Measurements from ENCODE around the gene SYNJ2. TPM values are rescaled to one million over a fixed set of nuclear protein-coding genes. Genes with fewer than 3 reads are reported as not detected.
"Not testable (repeated sequence)": the region's sequence is repeated elsewhere in the genome, so short reads cannot be mapped to it uniquely, and the experiment has no call there.

Gene SYNJ2
- total and polyA plus RNA-seq, 4 experiments from 2014 or later: 14.5 to 17.4 (median 15.9) TPM

DNA sequence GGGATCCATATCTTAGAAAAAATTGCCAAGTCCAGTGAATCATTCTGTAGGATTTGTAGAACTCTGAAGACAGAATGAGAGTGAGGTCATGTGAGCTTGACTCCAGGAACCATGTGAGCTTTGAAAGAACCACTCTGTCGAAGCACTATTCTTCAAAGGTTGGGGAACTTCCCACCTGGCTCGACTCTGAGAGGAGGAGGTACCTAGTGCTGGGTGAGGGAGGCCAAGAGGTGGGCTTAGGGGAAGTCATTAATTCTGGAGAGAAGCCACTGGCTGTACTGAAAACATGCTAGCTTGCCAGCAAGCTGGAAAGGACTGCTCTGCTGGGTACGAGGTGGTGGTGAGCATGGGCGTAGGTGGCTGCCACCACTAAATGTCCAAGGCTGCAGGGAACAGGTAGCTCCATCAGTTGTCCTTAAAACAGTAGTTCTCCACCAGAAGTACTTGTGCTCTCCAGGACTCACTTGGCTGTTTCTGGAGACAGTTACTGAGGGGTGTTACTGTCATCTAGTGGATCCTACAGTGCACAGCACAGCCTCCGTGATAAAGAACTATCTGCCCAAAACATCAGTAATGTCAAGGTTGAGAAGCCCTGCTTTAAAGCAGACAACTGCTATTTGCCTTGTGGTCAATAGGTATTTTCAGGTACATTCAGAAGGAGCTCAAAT is 34.7 kb upstream of the SYNJ2 start:
- peaks cover 3% of the 10 kb centered on the region for H3K36me3 ChIP-seq (ENCODE audit: insufficient read depth, low read length)
- Mint-ChIP-seq H3K4me1 (no peaks in the 10 kb centered on the region), H3K27me3 (peaks cover 0 to 1% of the 10 kb centered on the region in 2 donors), H3K27ac (peak overlapping the region in 2 of 7 donors; percentile 48 to 71), H3K36me3 (peaks cover 26 to 40% of the 10 kb centered on the region in 2 donors), H3K9me3 (peaks cover 0 to 21% (median 16%) of the 10 kb centered on the region in 8 donors), H3K4me3 (no peak overlapping the region)
- no peaks in the 10 kb centered on the region for H3K27me3 ChIP-seq (ENCODE audit: insufficient read depth, low read length)
- no peaks in the 10 kb centered on the region for H3K4me1 ChIP-seq (ENCODE audit: insufficient read depth, low read length)
- peak in 2 of 5 donors; percentile 11 to 14 for DNase-seq
- CTCF ChIA-PET (ENCODE audit: partially characterized antibody): interaction anchor here (1.2 to 2.3 kb wide), 5 partner anchors 10 to 191 kb away, joined by 3 to 19 read pairs (median 7); no protein-coding TSS in a partner anchor
- intact Hi-C loops (cut with micrococcal nuclease): loop anchor here (10.0 kb wide), 1 partner anchor 128 kb away; no protein-coding TSS in a partner anchor
- H3K4me3 ChIP-seq (ENCODE audit: low read length in 2 of 2): no peak overlapping the region
- no peak overlapping the region for H3K27ac ChIP-seq (ENCODE audit: low read depth, low read length)
- POLR2A ChIA-PET (ENCODE audit: partially characterized antibody): interaction anchor here (1.2 kb wide), 1 partner anchor 9 kb away, joined by 3 read pairs; no protein-coding TSS in a partner anchor
- no peaks in the 10 kb centered on the region for H3K9me3 ChIP-seq (ENCODE audit: control insufficient read depth in 1 of 2, low read length in 2 of 2)

DNA sequence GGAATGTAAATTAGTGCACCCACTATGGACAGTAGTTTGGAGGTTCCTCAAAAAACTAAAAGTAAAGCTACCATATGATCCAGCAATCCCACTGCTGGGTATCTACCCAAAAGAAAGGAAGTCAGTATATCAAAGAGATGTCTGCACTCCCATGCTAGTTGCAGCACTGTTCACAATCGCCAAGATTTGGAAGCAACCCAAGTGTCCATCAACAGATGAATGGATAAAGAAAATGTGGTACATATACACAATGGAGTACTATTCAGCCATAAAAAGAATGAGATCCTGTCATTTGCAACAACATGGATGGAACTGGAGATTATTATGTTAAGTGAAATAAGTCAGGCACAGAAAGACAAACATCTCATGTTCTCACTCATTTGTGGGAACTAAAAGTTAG is 30.8 kb upstream of the SYNJ2 start:
- intact Hi-C loops (cut with micrococcal nuclease); H3K36me3 Mint-ChIP-seq; H3K4me3 Mint-ChIP-seq; DNase-seq; H3K4me1 Mint-ChIP-seq; H3K4me3 ChIP-seq (ENCODE audit: low read length in 2 of 2); H3K27me3 ChIP-seq (ENCODE audit: insufficient read depth, low read length); POLR2A ChIA-PET (ENCODE audit: partially characterized antibody); H3K27me3 Mint-ChIP-seq; H3K27ac ChIP-seq (ENCODE audit: low read depth, low read length); H3K36me3 ChIP-seq (ENCODE audit: insufficient read depth, low read length); H3K27ac Mint-ChIP-seq; CTCF ChIA-PET (ENCODE audit: partially characterized antibody); H3K9me3 ChIP-seq (ENCODE audit: control insufficient read depth in 1 of 2, low read length in 2 of 2); H3K4me1 ChIP-seq (ENCODE audit: insufficient read depth, low read length): not testable (repeated sequence)
- H3K9me3 Mint-ChIP-seq: peaks cover 0 to 21% (median 15%) of the 10 kb centered on the region in 8 donors

DNA sequence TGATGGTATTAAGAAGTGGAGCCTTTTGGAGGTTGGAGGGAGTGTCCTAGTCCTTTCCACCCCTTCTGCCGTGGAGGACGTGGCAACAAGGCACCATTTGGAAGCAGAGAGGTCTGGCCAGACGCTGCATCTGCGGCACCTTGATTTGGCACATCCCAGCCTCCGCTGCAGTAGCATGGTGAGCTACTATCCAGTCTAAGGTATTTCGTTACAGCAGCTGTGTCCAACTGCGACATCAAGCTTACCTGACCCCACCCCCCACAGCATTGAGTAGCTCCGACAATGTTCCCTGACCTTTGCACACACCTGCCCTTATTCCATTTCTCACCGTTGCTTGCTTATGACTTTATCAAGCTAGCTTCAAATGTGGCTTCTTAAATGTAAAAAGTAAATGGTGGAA is 29.8 kb upstream of the SYNJ2 start:
- H3K4me1 Mint-ChIP-seq: peaks cover 0 to 1% (median 0%) of the 10 kb centered on the region in 4 donors
- H3K36me3 Mint-ChIP-seq: peaks cover 4 to 5% of the 10 kb centered on the region in 2 donors
- peaks cover 0 to 5% of the 10 kb centered on the region in 2 donors for H3K27me3 Mint-ChIP-seq
- H3K9me3 Mint-ChIP-seq: peaks cover 0 to 23% (median 15%) of the 10 kb centered on the region in 8 donors
- H3K4me3 Mint-ChIP-seq: no peak overlapping the region
- no peaks in the 10 kb centered on the region for H3K9me3 ChIP-seq (ENCODE audit: control insufficient read depth in 1 of 2, low read length in 2 of 2)
- no peak overlapping the region for H3K27ac ChIP-seq (ENCODE audit: low read depth, low read length)
- H3K36me3 ChIP-seq (ENCODE audit: insufficient read depth, low read length): no peaks in the 10 kb centered on the region
- H3K4me1 ChIP-seq (ENCODE audit: insufficient read depth, low read length): no peaks in the 10 kb centered on the region
- H3K27ac Mint-ChIP-seq: peak overlapping the region in 2 of 7 donors; percentile 30 to 40
- POLR2A ChIA-PET (ENCODE audit: partially characterized antibody): no interaction called here
- intact Hi-C loops (cut with micrococcal nuclease): no loop called here
- CTCF ChIA-PET (ENCODE audit: partially characterized antibody): no interaction called here
- no peak for DNase-seq
- H3K27me3 ChIP-seq (ENCODE audit: insufficient read depth, low read length): no peaks in the 10 kb centered on the region
- H3K4me3 ChIP-seq (ENCODE audit: low read length in 2 of 2): no peak overlapping the region

DNA sequence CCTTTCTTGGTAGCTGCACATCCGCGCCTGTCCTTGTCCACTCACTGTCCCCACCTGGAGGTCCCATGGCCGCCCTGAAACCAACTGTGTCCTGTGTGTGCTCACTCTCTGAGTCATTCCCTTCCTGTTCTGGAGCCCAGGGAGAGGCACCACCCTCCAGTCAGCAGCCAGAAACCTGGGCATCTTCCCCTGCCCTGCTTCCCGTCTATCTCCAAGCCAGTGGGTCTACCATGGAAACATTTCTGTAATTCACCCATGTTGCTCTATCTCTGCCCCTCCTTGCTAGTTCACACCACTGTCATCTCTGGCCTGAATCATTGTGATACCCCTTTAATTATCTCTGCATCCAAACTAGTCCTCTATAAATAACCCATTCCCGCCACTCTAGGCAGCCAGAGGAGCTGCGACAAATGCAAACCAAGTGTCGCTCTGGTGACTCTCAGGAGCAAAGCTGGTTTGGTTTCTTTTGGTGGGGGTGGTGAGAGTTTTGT is 28.8 kb upstream of the SYNJ2 start:
- intact Hi-C loops (cut with micrococcal nuclease): no loop called here
- Mint-ChIP-seq H3K4me3 (no peak overlapping the region), H3K4me1 (peaks cover 0 to 1% (median 0%) of the 10 kb centered on the region in 4 donors), H3K36me3 (peaks cover 0 to 4% of the 10 kb centered on the region in 2 donors), H3K9me3 (peaks cover 0 to 29% (median 20%) of the 10 kb centered on the region in 8 donors), H3K27ac (no peak overlapping the region), H3K27me3 (peaks cover 0 to 5% of the 10 kb centered on the region in 2 donors)
- Histone ChIP-seq H3K4me1 (ENCODE audit: insufficient read depth, low read length) (no peaks in the 10 kb centered on the region), H3K27ac (ENCODE audit: low read depth, low read length) (no peak overlapping the region), H3K27me3 (ENCODE audit: insufficient read depth, low read length) (no peaks in the 10 kb centered on the region), H3K36me3 (ENCODE audit: insufficient read depth, low read length) (no peaks in the 10 kb centered on the region), H3K9me3 (ENCODE audit: control insufficient read depth in 1 of 2, low read length in 2 of 2) (no peaks in the 10 kb centered on the region), H3K4me3 (ENCODE audit: low read length in 2 of 2) (no peak overlapping the region)
- DNase-seq: no peak
- ChIA-PET CTCF (ENCODE audit: partially characterized antibody) (no interaction called here), POLR2A (ENCODE audit: partially characterized antibody) (interaction anchor here (0.7 kb wide), 1 partner anchor 67 kb away, joined by 3 read pairs; no protein-coding TSS in a partner anchor)

- Mint-ChIP-seq H3K4me3 (peak overlapping the region in 1 of 8 donors; percentile 4), H3K36me3 (peaks cover 0 to 4% of the 10 kb centered on the region in 2 donors), H3K27ac (no peak overlapping the region), H3K27me3 (peaks cover 0 to 5% of the 10 kb centered on the region in 2 donors), H3K9me3 (peaks cover 0 to 35% (median 23%) of the 10 kb centered on the region in 8 donors), H3K4me1 (peaks cover 0 to 1% (median 0%) of the 10 kb centered on the region in 4 donors)
- peaks cover 0 to 2% of the 10 kb centered on the region in 2 donors for H3K9me3 ChIP-seq (ENCODE audit: control insufficient read depth in 1 of 2, low read length in 2 of 2)
- H3K4me3 ChIP-seq (ENCODE audit: low read length in 2 of 2): no peak overlapping the region
- intact Hi-C loops (cut with micrococcal nuclease): no loop called here
- DNase-seq: no peak
- H3K27me3 ChIP-seq (ENCODE audit: insufficient read depth, low read length): no peaks in the 10 kb centered on the region
- H3K27ac ChIP-seq (ENCODE audit: low read depth, low read length): no peak overlapping the region
- H3K36me3 ChIP-seq (ENCODE audit: insufficient read depth, low read length): no peaks in the 10 kb centered on the region
- ChIA-PET POLR2A (ENCODE audit: partially characterized antibody) (no interaction called here), CTCF (ENCODE audit: partially characterized antibody) (no interaction called here)
- no peaks in the 10 kb centered on the region for H3K4me1 ChIP-seq (ENCODE audit: insufficient read depth, low read length)
Observed at GRCh38 chr6:157953580-157954091, 28.0 kb upstream of the SYNJ2 start.

DNA sequence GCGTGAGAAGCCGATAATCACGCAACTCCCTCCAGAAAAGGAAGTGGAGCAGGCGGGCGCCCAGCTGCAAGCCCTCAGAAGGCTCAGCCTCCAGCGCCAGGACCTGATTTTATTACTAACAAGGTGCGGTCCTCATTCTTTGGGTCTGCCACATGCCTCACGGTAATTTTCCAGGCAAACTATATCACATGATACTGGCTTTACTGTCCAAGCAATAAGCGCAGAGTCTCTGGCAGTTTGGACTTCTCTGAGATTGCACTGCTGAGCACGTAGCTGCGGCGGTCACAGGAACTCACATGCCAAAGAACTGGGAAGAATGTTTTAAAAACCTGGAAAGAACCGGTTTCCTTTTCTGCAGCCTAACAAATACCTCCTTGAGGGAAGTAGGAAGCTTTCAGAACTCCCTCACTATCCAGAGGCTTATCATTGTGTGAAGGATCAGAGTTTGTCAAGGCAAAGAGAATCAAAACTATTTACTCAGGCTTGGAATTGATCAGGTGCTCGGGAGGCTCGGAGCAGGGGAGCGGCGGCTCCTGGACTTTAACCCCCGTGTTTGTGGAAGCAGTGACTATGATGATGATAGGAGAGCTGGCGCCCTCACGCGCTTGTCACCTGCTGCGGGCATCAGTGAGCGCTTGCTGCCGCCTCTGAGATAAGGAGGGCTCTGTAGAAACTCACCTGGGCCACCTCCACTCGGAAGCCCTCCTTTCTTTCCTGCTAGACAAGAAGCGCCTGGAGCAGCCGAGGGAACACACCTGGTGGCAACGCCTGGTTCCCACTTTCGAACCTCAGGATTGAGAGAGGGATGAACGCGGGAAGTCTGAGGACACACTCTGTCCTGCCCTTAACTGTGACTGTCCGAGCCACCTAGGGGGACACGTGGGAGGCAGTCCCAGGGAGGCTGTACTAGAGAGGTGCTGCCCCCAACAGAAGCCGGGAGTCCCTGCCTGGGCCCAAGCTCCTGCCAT is 27.2 kb upstream of the SYNJ2 start:
- no peak overlapping the region for H3K4me3 Mint-ChIP-seq
- intact Hi-C loops (cut with micrococcal nuclease): no loop called here

More for the DNA sequence above, 27.2 kb upstream of the SYNJ2 start:
- Histone ChIP-seq H3K9me3 (ENCODE audit: control insufficient read depth in 1 of 2, low read length in 2 of 2) (peaks cover 0 to 3% of the 10 kb centered on the region in 2 donors), H3K27me3 (ENCODE audit: insufficient read depth, low read length) (no peaks in the 10 kb centered on the region), H3K4me1 (ENCODE audit: insufficient read depth, low read length) (no peaks in the 10 kb centered on the region), H3K36me3 (ENCODE audit: insufficient read depth, low read length) (no peaks in the 10 kb centered on the region), H3K4me3 (ENCODE audit: low read length in 2 of 2) (no peak overlapping the region), H3K27ac (ENCODE audit: low read depth, low read length) (no peak overlapping the region)
- Mint-ChIP-seq H3K36me3 (peaks cover 0 to 8% of the 10 kb centered on the region in 2 donors), H3K27me3 (peaks cover 0 to 5% of the 10 kb centered on the region in 2 donors), H3K9me3 (peaks cover 0 to 36% (median 26%) of the 10 kb centered on the region in 8 donors), H3K27ac (peak overlapping the region in 1 of 7 donors; percentile 60), H3K4me1 (peaks cover 0 to 1% (median 0%) of the 10 kb centered on the region in 4 donors)
- CTCF ChIA-PET (ENCODE audit: partially characterized antibody): no interaction called here
- no peak for DNase-seq
- POLR2A ChIA-PET (ENCODE audit: partially characterized antibody): no interaction called here
